ENCODE results near the gene PSMA3. TPM values are rescaled to one million over a fixed set of nuclear protein-coding genes. Genes with fewer than 3 reads are reported as not detected.

The PSMA3 gene
- total and polyA plus RNA-seq, 9 of the 15 experiments (the other 6 are each of a cell fraction or from before 2014, with no cell fraction given), result 129 to 786 (median 319) TPM

DNA sequence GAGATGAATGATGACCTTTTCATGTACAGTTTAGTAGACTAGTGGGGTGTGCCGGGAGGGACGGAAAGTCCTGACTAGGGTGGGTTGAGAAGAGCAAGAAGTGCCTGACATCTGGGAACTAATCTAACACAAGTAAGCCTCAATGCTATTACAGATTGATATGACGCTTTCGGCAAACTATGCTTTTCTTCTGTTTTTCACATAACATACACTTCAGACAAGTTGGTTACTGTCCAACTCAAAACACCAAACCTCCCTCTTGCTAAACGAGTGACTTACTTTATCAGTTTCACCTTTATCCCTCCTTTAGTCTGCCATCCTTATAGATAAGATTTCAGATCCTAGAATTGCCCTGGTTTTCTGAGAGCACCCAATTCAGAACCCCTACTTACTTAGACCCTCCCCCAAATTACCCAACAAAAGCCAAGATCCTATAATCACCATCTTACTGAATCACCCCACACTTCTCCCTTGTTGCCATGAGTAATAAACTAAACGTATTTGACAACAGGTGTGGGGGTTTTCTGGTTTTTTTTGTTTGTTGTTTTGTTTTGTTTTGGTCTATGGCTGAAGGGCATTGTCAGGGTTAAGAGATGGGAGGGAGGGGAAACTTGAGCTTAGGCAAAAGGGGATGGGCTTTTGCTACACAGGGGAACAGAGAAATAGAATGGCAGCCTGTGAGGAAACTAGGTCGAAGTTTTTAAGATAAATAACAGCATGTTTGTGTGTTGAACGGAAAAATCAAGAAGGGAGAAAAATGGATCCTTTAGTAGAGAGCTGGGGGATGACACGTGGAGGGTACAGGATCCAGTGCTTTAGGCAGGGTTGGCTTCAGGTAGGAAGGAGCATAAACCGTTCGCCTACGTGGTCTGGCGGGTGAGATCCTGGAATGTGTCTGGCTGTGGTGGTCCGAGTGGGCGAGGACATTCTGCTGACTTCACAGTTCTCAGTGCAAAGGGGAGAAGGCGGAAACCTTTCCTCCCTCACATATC is 6.1 kb upstream of the PSMA3 start (continued):
- TF ChIP-seq, protein P1, sequence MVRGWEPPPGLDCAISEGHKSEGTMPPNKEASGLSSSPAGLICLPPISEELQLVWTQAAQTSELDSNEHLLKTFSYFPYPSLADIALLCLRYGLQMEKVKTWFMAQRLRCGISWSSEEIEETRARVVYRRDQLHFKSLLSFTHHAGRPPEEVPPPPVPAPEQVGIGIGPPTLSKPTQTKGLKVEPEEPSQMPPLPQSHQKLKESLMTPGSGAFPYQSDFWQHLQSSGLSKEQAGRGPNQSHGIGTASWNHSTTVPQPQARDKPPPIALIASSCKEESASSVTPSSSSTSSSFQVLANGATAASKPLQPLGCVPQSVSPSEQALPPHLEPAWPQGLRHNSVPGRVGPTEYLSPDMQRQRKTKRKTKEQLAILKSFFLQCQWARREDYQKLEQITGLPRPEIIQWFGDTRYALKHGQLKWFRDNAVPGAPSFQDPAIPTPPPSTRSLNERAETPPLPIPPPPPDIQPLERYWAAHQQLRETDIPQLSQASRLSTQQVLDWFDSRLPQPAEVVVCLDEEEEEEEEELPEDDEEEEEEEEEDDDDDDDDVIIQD (CRISPR knock-in tag; IDR thresholded peaks at IDR 0.05), result no peak
- TF ChIP-seq PCBP2 (IDR thresholded peaks at IDR 0.05; ENCODE audit: low read depth, low read length, poor library complexity, severe bottlenecking), result no peak
- no peak for TF ChIP-seq IFI16 (CRISPR knock-in tag; IDR thresholded peaks at IDR 0.05)
- peak; percentile 30 to 34; a peak in 1 of 4 replicates for TF ChIP-seq FOXK2 (conservative IDR thresholded peaks at IDR 0.05 in 1 of 2, IDR thresholded peaks at IDR 0.05 in 1 of 2; ENCODE audit: low read depth in 2 of 2)
- TF ChIP-seq PRPF4 (IDR thresholded peaks at IDR 0.05; ENCODE audit: insufficient read depth, low read depth, low read length, poor library complexity, severe bottlenecking), result no peak

Data from K562 (cell line).